C4-2B (cell line): ENCODE results near the gene CHPF2.

Experiments
- CTCF ChIP-seq: fragments of 450-650 bp; conservative IDR thresholded peaks from 2 replicates; pipeline ENCODE4 v1.5.1; 2017; ENCODE audit warnings: mild to moderate bottlenecking
- ZFX ChIP-seq: fragments of 450-650 bp; IDR thresholded peaks from 2 replicates; pipeline ENCODE4 v1.6.1; 2017

DNA sequence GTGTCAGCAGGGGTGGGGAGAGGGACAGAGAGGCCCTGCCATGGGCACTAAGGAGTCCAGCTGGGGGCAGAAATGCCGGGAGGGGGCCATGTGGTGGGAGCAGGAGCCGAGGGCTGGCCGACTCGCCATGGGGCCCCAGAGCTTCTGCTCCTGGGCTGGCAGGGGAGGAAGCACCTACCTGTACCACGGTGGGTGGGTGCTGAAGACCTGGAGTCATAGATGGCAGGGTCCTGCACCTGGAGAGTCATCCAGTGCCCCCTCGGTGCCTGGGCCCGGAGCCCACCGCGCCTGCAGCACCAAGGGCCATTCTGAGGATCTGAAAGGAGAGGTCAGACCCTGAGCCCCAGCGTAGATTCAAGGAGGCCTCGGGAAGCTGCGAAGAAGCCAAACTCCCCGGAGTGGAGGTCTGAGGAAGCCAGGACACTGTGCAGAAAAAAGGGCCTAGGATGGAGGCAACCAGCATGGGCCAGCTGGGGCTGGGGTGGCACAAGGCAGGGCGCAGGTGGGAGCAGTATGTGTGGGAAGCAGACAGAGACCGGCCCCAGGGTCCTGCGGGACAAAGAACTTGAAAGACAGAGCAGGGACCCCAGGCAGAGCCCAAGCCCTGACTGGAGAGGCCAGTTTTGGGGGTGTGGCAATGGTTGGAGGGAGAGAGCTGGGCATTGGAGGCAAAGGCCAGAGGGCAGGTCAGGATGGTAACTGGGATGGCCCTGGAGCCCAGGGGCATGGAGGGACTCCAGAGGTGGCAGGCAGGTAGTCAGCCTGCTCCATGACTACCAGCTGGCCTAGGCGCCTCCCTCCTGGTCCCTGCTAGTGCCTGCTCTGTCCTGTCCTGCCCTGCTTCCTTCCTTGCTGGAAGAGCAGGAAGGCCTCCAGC lies 42.9 kb downstream of the CHPF2 start:
- no peak for TF ChIP-seq ZFX
- no peak for TF ChIP-seq CTCF
